Limb (tissue), 2 donors: Measurements from ENCODE around the gene TCHP.

ENCODE experiments used
- DNase-seq, 2 donors: peaks; one replicate each; pipeline ENCODE4 v3.0.0-alpha.2; 2016; ENCODE audit errors: extremely low spot score in 2 of 2

Gene TCHP

DNA sequence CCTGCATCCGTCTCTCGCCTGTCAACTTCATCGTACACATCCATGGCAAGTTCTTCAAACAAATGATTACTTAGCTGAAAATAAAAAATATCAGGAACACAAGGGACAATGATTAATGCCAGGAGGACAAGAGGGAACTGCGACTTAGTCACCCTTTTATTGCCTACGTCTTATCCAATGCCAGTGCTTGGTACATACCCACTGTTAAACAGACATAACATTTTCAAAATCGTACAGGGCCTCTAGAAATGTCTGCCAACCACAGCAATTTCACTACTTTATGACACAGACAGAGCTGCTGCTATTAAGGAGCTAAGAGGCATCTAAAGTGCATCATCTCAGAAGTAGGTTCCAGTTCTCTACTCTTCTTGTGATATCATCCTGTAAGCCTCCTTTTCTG, 61.5 kb downstream of the TCHP start:
- no peak for DNase-seq

DNA sequence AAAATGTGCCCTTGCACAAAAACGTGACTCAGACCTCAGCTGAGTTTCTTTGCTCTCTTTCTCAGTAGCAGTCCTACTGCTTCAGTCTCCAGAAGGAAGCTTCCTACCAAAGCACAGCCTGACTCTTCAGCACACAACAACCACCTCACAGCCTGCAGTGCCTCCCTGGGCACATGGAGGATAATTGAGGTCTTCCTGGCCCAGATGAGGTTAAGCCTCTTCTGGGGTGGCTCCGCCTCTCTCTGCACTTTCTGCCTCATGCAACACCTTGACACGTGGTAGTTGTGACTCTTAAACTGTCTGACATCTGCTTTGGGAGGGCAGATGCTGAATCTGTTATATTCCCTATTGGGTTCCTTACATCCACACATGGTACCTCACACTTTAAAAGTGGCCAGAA, 62.3 kb downstream of the TCHP start:
- no peak for DNase-seq

DNA sequence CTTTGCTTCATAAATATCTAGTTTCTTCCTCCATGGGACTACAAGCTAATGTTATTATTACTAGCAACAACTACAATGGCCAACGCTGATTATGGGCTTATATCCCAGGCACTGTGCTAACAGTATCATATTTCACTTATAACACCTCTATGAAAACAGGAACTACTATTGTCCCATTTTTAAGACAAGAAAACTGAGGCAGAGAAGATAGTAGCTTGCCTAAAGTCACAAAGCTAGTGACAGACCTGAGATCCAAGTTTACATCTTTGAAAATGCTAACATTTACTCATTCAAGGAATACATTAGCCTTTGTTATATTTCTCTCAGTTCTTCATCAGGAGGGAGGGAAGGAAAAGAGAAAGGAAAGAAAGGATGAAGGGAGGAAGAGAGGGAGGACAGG, 63.3 kb downstream of the TCHP start:
- DNase-seq = no peak

DNA sequence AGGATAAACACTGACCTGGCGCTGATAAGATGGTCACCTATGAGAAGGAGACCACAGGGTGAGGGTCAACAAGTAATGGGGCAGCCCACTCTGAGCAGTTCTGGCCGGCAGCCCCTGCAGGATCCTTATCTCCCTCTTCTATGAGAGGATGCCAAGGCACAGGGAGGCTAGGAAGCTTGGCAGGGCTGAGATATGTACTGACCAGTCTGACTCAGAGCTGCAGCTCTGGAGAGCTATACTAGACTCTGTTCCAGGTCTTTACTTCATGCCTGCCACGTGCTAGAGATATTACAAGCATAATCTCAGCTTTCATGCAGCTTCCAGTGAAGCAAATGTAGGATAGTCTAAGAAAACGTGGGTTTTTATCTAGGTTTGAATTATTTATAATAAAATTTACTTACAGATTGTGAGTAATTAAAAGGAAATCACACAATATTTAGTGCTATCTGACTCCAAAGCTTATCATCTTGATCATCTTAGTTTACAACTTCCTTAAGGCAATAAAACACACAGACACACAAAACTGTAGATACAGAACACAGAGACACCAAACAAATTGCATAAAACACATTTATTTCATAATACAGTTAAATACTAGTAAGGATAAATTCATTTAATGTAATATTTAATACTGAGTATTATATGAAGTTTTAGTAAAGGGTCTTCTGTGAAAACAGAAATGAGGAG, 63.8 kb downstream of the TCHP start:
- no peak for DNase-seq

DNA sequence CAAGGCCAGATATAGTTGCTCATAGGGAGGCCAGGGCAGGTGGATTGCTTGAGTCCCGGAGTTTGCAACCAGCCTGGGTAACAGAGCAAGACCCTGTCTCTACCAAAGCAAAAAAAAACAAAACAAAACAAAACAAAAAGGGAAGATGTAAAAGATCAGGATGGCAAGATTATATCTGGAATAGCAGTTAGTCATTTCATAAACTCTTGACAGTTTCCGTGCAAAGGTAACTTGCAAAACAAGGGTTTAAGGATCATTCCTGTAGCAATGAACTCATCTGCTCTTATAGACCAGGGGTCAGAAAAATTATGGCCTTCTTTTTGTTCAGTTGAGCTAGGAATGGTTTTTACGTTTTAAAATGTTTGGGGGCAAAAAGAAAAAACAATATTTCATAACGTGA, 66.5 kb downstream of the TCHP start:
- DNase-seq = no peak

DNA sequence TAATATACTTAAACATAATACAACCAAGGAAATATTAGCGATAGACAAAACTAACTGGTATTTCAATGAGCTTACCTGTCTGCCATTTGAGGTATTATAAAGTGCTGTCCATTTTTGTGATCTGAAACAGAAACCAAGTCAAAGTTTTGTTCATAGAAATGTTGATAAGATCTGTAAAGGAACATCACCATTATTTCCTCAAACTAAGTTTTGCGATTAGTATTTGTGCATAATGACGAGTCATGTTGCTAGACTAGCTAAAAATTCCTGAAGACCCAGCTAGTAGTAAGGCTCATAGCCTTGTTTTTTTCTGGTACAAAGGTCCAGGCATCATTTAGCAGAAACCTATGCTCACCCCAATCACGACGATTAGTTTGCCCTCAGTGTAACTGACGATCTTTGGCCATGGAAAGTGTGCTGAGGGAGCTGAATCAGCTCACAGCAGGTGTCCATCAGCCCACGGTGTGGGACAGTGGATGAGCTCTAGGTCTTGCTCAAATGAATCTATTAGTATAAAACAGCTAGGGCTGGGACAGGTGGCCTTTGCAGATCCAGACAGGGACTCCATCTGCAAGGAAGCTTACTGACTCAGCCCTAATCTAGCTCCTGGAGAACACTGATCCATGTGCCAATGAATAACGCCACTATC, 67.4 kb downstream of the TCHP start:
- no peak for DNase-seq
